Breast epithelium (tissue), 4 donors: Measurements from ENCODE around the gene WWOX. TPM values are rescaled to one million over a fixed set of nuclear protein-coding genes. Genes with fewer than 3 reads are reported as not detected.

Experiments
- DNase-seq, 2 donors: peaks; one replicate each; pipeline ENCODE4 v3.0.0-alpha.2; 2019; ENCODE audit warnings: low spot score in 2 of 2
- H3K27ac ChIP-seq, 2 donors: fragments of 200-600 bp; sonication (generic) in 1 of 2; one replicate each; pipeline ENCODE4 v1.5.1; 2016 to 2019; ENCODE audit warnings: mild to moderate bottlenecking in 1 of 2
- H3K27me3 ChIP-seq, 2 donors: fragments of 200-600 bp; sonication (generic) in 1 of 2; one replicate each; pipeline versions ENCODE4 v1.5.1 to v1.6.0; 2017 to 2019; ENCODE audit warnings: control low read depth in 1 of 2, mild to moderate bottlenecking in 1 of 2
- H3K36me3 ChIP-seq: fragments of 200-600 bp; one replicate; pipeline ENCODE4 v1.5.1; 2019
- H3K4me1 ChIP-seq, 2 donors: fragments of 200-600 bp; sonication (generic); one replicate each; pipeline ENCODE4 v1.5.1; 2016 to 2019; ENCODE audit warnings: control low read depth in 1 of 2
- H3K4me3 ChIP-seq, 3 donors: fragments of 200-600 bp; sonication (generic); 1 replicate in 2 of 3; 2 replicates in 1 of 3; pipeline ENCODE4 v1.5.1; 2016 to 2019; ENCODE audit warnings: mild to moderate bottlenecking in 3 of 3, moderate library complexity in 2 of 3
- H3K9me3 ChIP-seq, 2 donors: fragments of 200-600 bp; sonication (generic) in 1 of 2; one replicate each; pipeline ENCODE4 v1.5.1; 2016 to 2019; ENCODE audit warnings: control low read depth in 1 of 2
- CTCF ChIP-seq, 3 donors: fragments of 450-650 bp; IDR thresholded peaks; one replicate each; pipeline ENCODE4 v1.5.1; 2016 to 2017; ENCODE audit warnings: antibody characterized with exemption in 3 of 3, mild to moderate bottlenecking in 3 of 3, moderate library complexity in 3 of 3
- POLR2A ChIP-seq: fragments of 450-650 bp; IDR thresholded peaks from one replicate; pipeline ENCODE4 v1.6.1; 2016; ENCODE audit warnings: antibody characterized with exemption, mild to moderate bottlenecking, moderate library complexity
- POLR2AphosphoS5 ChIP-seq, 3 donors: sonication (generic); formaldehyde crosslinking; IDR thresholded peaks; one replicate each; pipeline ENCODE4 v1.6.1; 2017; ENCODE audit warnings: antibody characterized with exemption in 3 of 3
- intact Hi-C: fragments of 100-400 bp; cut with DNase I; formaldehyde crosslinking; loops from one replicate; pipeline ENCODE4 v1.15.1; 2023; ENCODE audit warnings: low total_unique reads
- total RNA-seq, 3 donors: library from RNA; depleted of rRNA; stranded (reverse); fragments of >200 nt; gene quantifications; one replicate each; pipeline ENCODE4 v1.1.0, GENCODE V29; 2016

The WWOX gene
- total RNA-seq, 3 donors from 2014 or later, result 42.9 to 73.6 (median 43.4) TPM

- intact Hi-C loops, result no loop called here
- H3K4me1 ChIP-seq, result no peaks in the 10 kb centered on the region
- H3K36me3 ChIP-seq, result no peaks in the 10 kb centered on the region
- no peaks in the 10 kb centered on the region for H3K9me3 ChIP-seq
- H3K27me3 ChIP-seq, result no peaks in the 10 kb centered on the region
- TF ChIP-seq POLR2AphosphoS5 (IDR thresholded peaks at IDR 0.05) (no peak), POLR2A (no peak), CTCF (IDR thresholded peaks at IDR 0.05) (no peak)
- DNase-seq, result no peak
- no peak overlapping the region for H3K4me3 ChIP-seq
- no peak overlapping the region for H3K27ac ChIP-seq
Measured at GRCh38 chr16:79042141-79042540, 942.7 kb downstream of the WWOX start.

- H3K4me3 ChIP-seq, result no peak overlapping the region
- no peaks in the 10 kb centered on the region for H3K36me3 ChIP-seq
- TF ChIP-seq POLR2AphosphoS5 (IDR thresholded peaks at IDR 0.05), result no peak
- TF ChIP-seq POLR2A, result no peak
- no peak for TF ChIP-seq CTCF (IDR thresholded peaks at IDR 0.05)
- H3K27me3 ChIP-seq, result no peaks in the 10 kb centered on the region
- no peak overlapping the region for H3K27ac ChIP-seq
- intact Hi-C loops, result no loop called here
- H3K4me1 ChIP-seq, result no peaks in the 10 kb centered on the region
- no peak for DNase-seq
- no peaks in the 10 kb centered on the region for H3K9me3 ChIP-seq
Measured at GRCh38 chr16:79042886-79043285, 943.4 kb downstream of the WWOX start.

- TF ChIP-seq CTCF (IDR thresholded peaks at IDR 0.05) (no peak), POLR2A (no peak), POLR2AphosphoS5 (IDR thresholded peaks at IDR 0.05) (no peak)
- intact Hi-C loops, result no loop called here
Measured at GRCh38 chr16:79045191-79045590, 945.7 kb downstream of the WWOX start.

GRCh38 chr16:79047337-79047736 lies 947.9 kb downstream of the WWOX start:
- no peak for DNase-seq
- TF ChIP-seq POLR2AphosphoS5 (IDR thresholded peaks at IDR 0.05), result no peak
- no peak for TF ChIP-seq CTCF (IDR thresholded peaks at IDR 0.05)
- TF ChIP-seq POLR2A, result no peak
- Histone ChIP-seq H3K27ac (no peak overlapping the region), H3K27me3 (no peaks in the 10 kb centered on the region), H3K9me3 (no peaks in the 10 kb centered on the region), H3K4me3 (no peak overlapping the region), H3K4me1 (no peaks in the 10 kb centered on the region), H3K36me3 (no peaks in the 10 kb centered on the region)
- intact Hi-C loops, result no loop called here

More at GRCh38 chr16:79045191-79045590, 945.7 kb downstream of the WWOX start:
- Histone ChIP-seq H3K4me3 (no peak overlapping the region), H3K27ac (no peak overlapping the region), H3K4me1 (no peaks in the 10 kb centered on the region), H3K27me3 (no peaks in the 10 kb centered on the region), H3K9me3 (no peaks in the 10 kb centered on the region), H3K36me3 (no peaks in the 10 kb centered on the region)
- DNase-seq, result no peak

GRCh38 chr16:79049040-79049439 lies 949.6 kb downstream of the WWOX start:
- Histone ChIP-seq H3K9me3 (no peaks in the 10 kb centered on the region), H3K4me1 (no peaks in the 10 kb centered on the region), H3K4me3 (no peak overlapping the region), H3K36me3 (no peaks in the 10 kb centered on the region), H3K27ac (no peak overlapping the region), H3K27me3 (no peaks in the 10 kb centered on the region)
- intact Hi-C loops, result no loop called here
- no peak for TF ChIP-seq CTCF (IDR thresholded peaks at IDR 0.05)
- no peak for TF ChIP-seq POLR2AphosphoS5 (IDR thresholded peaks at IDR 0.05)
- no peak for TF ChIP-seq POLR2A
- no peak for DNase-seq
